ENCODE results near the gene IFT80. TPM values are rescaled to one million over a fixed set of nuclear protein-coding genes. Genes with fewer than 3 reads are reported as not detected.
"Not testable (repeated sequence)": the region's sequence is repeated elsewhere in the genome, so short reads cannot be mapped to it uniquely, and the experiment has no call there.

IFT80 gene
- total and polyA plus RNA-seq, 8 donors: 27.9 to 92.0 (median 74.1) TPM

- Histone ChIP-seq H3K27ac (no peak overlapping the region), H3K27me3 (no peaks in the 10 kb centered on the region), H3K4me3 (no peak overlapping the region), H3K36me3 (no peaks in the 10 kb centered on the region), H3K9me3 (peaks cover 0 to 6% of the 10 kb centered on the region in 2 donors), H3K4me1 (no peaks in the 10 kb centered on the region)
- intact Hi-C loops (cut with DNase I): loop anchor here in 1 of 2 donors (10.0 kb wide), 1 partner anchor 306 kb away; no protein-coding TSS in a partner anchor
- ATAC-seq (no peak), DNase-seq (no peak)
- TF ChIP-seq, protein P1, sequence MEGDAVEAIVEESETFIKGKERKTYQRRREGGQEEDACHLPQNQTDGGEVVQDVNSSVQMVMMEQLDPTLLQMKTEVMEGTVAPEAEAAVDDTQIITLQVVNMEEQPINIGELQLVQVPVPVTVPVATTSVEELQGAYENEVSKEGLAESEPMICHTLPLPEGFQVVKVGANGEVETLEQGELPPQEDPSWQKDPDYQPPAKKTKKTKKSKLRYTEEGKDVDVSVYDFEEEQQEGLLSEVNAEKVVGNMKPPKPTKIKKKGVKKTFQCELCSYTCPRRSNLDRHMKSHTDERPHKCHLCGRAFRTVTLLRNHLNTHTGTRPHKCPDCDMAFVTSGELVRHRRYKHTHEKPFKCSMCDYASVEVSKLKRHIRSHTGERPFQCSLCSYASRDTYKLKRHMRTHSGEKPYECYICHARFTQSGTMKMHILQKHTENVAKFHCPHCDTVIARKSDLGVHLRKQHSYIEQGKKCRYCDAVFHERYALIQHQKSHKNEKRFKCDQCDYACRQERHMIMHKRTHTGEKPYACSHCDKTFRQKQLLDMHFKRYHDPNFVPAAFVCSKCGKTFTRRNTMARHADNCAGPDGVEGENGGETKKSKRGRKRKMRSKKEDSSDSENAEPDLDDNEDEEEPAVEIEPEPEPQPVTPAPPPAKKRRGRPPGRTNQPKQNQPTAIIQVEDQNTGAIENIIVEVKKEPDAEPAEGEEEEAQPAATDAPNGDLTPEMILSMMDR (IDR thresholded peaks at IDR 0.05): no peak
These were observed 58.7 kb downstream of the IFT80 start for GRCh38 chr3:160340351-160340750.

DNA sequence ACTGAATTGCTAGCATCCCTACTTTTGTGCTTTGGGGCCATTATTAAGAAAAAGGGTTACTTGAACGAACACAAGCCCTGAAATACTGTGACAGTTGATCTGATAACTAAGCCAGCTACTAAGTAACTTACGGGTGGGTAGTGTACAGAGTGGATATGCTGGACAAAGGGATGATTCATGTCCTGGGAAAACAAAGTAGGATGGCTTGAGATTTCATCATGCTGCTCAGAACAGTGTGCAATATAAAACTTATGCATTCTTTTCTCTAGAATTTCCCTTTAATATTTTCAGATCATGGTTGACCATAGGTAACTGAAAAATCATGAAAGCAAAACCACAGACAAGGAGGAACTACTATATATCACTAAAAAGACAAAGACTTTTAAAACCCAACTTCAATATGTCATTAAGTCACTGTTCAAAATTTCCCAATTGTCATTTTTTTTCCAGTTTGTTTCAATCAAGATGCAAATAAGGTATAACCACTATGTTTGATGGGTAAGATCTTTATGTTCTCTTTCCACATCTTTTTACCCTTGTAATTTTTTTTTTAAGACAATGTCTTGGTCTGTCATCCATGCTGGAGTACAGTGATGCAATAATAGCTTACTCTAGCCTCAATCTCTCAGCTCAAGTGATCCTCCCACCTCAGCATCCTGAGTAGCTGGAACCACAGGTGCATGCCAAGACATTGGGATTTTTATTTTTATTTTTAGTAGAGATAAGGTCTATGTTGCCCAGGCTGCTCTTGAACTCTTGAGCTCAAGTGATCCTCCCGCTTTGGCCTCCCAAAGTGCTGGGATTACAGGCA is 67.7 kb downstream of the IFT80 start:
- TF ChIP-seq, protein P1 (IDR thresholded peaks at IDR 0.05): no peak
- DNase-seq: no peak
- Histone ChIP-seq H3K4me1 (no peaks in the 10 kb centered on the region), H3K36me3 (no peaks in the 10 kb centered on the region), H3K4me3 (no peak overlapping the region), H3K27ac (no peak overlapping the region), H3K9me3 (no peaks in the 10 kb centered on the region), H3K27me3 (no peaks in the 10 kb centered on the region)
- intact Hi-C loops (cut with DNase I): no loop called here
- no peak for ATAC-seq

GRCh38 chr3:160330690-160331089 is 68.3 kb downstream of the IFT80 start:
- no peak overlapping the region for H3K4me3 ChIP-seq

GRCh38 chr3:160330109-160330508 is 68.9 kb downstream of the IFT80 start:
- Histone ChIP-seq H3K4me1 (no peaks in the 10 kb centered on the region), H3K9me3 (no peaks in the 10 kb centered on the region), H3K27me3 (no peaks in the 10 kb centered on the region), H3K27ac (no peak overlapping the region), H3K36me3 (no peaks in the 10 kb centered on the region), H3K4me3 (no peak overlapping the region)
- TF ChIP-seq, protein P1 (IDR thresholded peaks at IDR 0.05): no peak
- ATAC-seq (no peak), DNase-seq (no peak)
- intact Hi-C loops (cut with DNase I): no loop called here

More at GRCh38 chr3:160330690-160331089, 68.3 kb downstream of the IFT80 start:
- Histone ChIP-seq H3K27ac (no peak overlapping the region), H3K27me3 (no peaks in the 10 kb centered on the region), H3K9me3 (no peaks in the 10 kb centered on the region), H3K4me1 (no peaks in the 10 kb centered on the region), H3K36me3 (no peaks in the 10 kb centered on the region)
- DNase-seq: no peak
- ATAC-seq: no peak
- intact Hi-C loops (cut with DNase I): no loop called here
- TF ChIP-seq, protein P1 (IDR thresholded peaks at IDR 0.05): no peak

DNA sequence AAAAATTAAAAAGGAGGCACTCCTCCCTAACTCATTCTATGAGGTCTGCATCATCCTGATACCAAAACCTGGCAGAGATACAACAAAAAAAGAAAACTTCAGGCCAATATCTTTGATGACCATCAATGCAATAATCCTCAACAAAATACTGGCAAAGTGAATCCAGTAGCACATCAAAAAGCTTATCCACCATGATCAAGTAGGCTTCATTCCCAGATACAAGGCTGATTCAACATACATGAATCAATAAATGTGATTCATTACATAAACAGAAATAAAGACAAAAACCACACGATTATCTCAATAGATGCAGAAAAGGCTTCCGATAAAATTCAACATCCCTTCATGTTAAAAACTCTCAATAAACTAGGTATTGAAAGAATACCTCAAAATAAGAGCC is 72.7 kb downstream of the IFT80 start:
- ATAC-seq; intact Hi-C loops (cut with DNase I); H3K9me3 ChIP-seq; H3K36me3 ChIP-seq; H3K27ac ChIP-seq; H3K4me3 ChIP-seq; H3K27me3 ChIP-seq; DNase-seq; H3K4me1 ChIP-seq: not testable (repeated sequence)

DNA sequence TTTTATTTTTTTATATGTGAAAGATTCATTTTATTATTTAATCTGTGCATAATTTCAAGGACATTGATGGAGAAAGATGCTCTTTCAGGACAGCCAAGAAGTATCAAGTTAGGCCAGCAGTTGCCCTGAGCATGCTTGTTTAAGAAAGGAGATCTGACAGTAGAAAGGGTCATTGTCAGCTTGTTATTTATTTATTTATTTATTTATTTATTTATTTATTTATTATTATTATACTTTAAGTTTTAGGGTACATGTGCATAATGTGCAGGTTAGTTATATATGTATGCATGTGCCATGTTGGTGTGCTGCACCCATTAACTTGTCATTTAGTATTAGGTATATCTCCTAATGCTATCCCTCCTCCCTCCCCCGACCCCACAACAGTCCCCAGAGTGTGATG is 77.2 kb downstream of the IFT80 start:
- H3K4me3 ChIP-seq; H3K9me3 ChIP-seq; DNase-seq; ATAC-seq; H3K27me3 ChIP-seq; intact Hi-C loops (cut with DNase I); H3K4me1 ChIP-seq; H3K36me3 ChIP-seq; H3K27ac ChIP-seq: not testable (repeated sequence)

Data from left lung (tissue), 10 donors.